ENCODE measurements around the gene BLVRB. TPM values are rescaled to one million over a fixed set of nuclear protein-coding genes. Genes with fewer than 3 reads are reported as not detected.

The BLVRB gene
- total RNA-seq, result 100 to 1,000 TPM in 4 of 5 donors, 10 to 100 TPM in 1; 54.3 to 561 (median 121) TPM
- 100 to 1,000 TPM; 247 to 492 (median 288) TPM for polyA plus RNA-seq
- long read RNA-seq, donor 1, transcript BLVRB-201 (5 exons, 873 nt), result major isoform, 28 of 31 reads
- long read RNA-seq, donor 1, partial matches to known transcripts, result 0 of 31 reads
- long read RNA-seq, donor 1, other reads (novel, unspliced or antisense), result 0 of 31 reads
- long read RNA-seq, donor 2, transcript BLVRB-201 (5 exons, 873 nt), result major isoform, 44 of 47 reads
- long read RNA-seq, donor 2, partial matches to known transcripts, result 0 of 47 reads
- long read RNA-seq, donor 2, other reads (novel, unspliced or antisense), result 0 of 47 reads
- long read RNA-seq, donor 3, transcript BLVRB-201 (5 exons, 873 nt), result major isoform, 41 of 54 reads
- long read RNA-seq, donor 3, partial matches to known transcripts, result 11 of 54 reads
- long read RNA-seq, donor 3, other reads (novel, unspliced or antisense), result 0 of 54 reads
- long read RNA-seq, donor 4, transcript BLVRB-201 (5 exons, 873 nt), result major isoform, 5 of 5 reads
- long read RNA-seq, donor 4, partial matches to known transcripts, result 0 of 5 reads
- long read RNA-seq, donor 4, other reads (novel, unspliced or antisense), result 0 of 5 reads
- long read RNA-seq, donor 5, transcript BLVRB-201 (5 exons, 873 nt), result major isoform, 49 of 56 reads
- long read RNA-seq, donor 5, partial matches to known transcripts, result 7 of 56 reads
- long read RNA-seq, donor 5, other reads (novel, unspliced or antisense), result 0 of 56 reads
- long read RNA-seq, donor 6, transcript BLVRB-201 (5 exons, 873 nt), result major isoform, 103 of 126 reads
- long read RNA-seq, donor 6, partial matches to known transcripts, result 18 of 126 reads
- long read RNA-seq, donor 6, other reads (novel, unspliced or antisense), result 0 of 126 reads
- long read RNA-seq, donor 7, transcript BLVRB-201 (5 exons, 873 nt), result major isoform, 76 of 96 reads
- long read RNA-seq, donor 7, partial matches to known transcripts, result 18 of 96 reads
- long read RNA-seq, donor 7, other reads (novel, unspliced or antisense), result 0 of 96 reads
- long read RNA-seq, donor 8, transcript BLVRB-201 (5 exons, 873 nt), result major isoform, 47 of 67 reads
- long read RNA-seq, donor 8, partial matches to known transcripts, result 18 of 67 reads
- long read RNA-seq, donor 8, other reads (novel, unspliced or antisense), result 0 of 67 reads
- long read RNA-seq, donor 9, transcript BLVRB-201 (5 exons, 873 nt), result major isoform, 49 of 73 reads
- long read RNA-seq, donor 9, partial matches to known transcripts, result 22 of 73 reads
- long read RNA-seq, donor 9, other reads (novel, unspliced or antisense), result 0 of 73 reads
- long read RNA-seq, donor 10, transcript BLVRB-201 (5 exons, 873 nt), result major isoform, 28 of 34 reads
- long read RNA-seq, donor 10, partial matches to known transcripts, result 6 of 34 reads
- long read RNA-seq, donor 10, other reads (novel, unspliced or antisense), result 0 of 34 reads

GRCh38 chr19:40465557-40466218 is at the start of gene BLVRB:
BLVRB (minus strand) TSS chr19:40465745; CDS start chr19:40465688, 57 bp downstream.
- Histone ChIP-seq H3K9me3 (no peaks in the 10 kb centered on the region), H3K27me3 (peaks cover 0 to 13% (median 4%) of the 10 kb centered on the region in 3 donors), H3K27ac (peak within 1 kb of the TSS; percentile 93 to 99 (median 96)), H3K4me1 (peaks cover 36 to 58% (median 49%) of the 10 kb centered on the region in 4 donors), H3K4me3 (peak within 1 kb of the TSS; percentile 60 to 83 (median 74)), H3K36me3 (peaks cover 0 to 5% (median 0%) of the 10 kb centered on the region in 4 donors)
- no peak for TF ChIP-seq EP300 (IDR thresholded peaks at IDR 0.05)
- peak; percentile 77 to 98 (median 96) for TF ChIP-seq POLR2AphosphoS5 (IDR thresholded peaks at IDR 0.05)
- no peak for TF ChIP-seq CTCF (IDR thresholded peaks at IDR 0.05)
- peak in 2 of 4 donors; percentile 58 to 81 for TF ChIP-seq POLR2A (IDR thresholded peaks at IDR 0.05)
- intact Hi-C loops (cut with DNase I; ENCODE audit: low total_unique reads), result no loop called here
- DNase-seq, result peak; percentile 100
- 0% methylated on average over 15 to 54 of the region's 54 CpGs for WGBS, 5 donors

GRCh38 chr19:40513741-40514315 is 48.3 kb upstream of the BLVRB start:
- H3K27ac ChIP-seq, result no peak overlapping the region
- no peak for TF ChIP-seq CTCF (IDR thresholded peaks at IDR 0.05)
- TF ChIP-seq POLR2AphosphoS5 (IDR thresholded peaks at IDR 0.05), result no peak
- no peak for TF ChIP-seq EP300 (IDR thresholded peaks at IDR 0.05)
- no peak for TF ChIP-seq POLR2A (IDR thresholded peaks at IDR 0.05)
- intact Hi-C loops (cut with DNase I; ENCODE audit: low total_unique reads), result no loop called here
- peaks cover 10 to 13% (median 12%) of the 10 kb centered on the region in 4 donors for H3K4me1 ChIP-seq
- peaks cover 4 to 61% (median 32%) of the 10 kb centered on the region in 3 donors for H3K27me3 ChIP-seq
- H3K9me3 ChIP-seq, result no peaks in the 10 kb centered on the region
- no peak overlapping the region for H3K4me3 ChIP-seq
- DNase-seq, result no peak
- WGBS, 5 donors, result 81 to 90% (median 88%) methylated on average over 4 of the region's 4 CpGs
- H3K36me3 ChIP-seq, result no peaks in the 10 kb centered on the region

GRCh38 chr19:40513345-40513678 is 47.8 kb upstream of the BLVRB start:
- peak overlapping the region in 1 of 4 donors; percentile 28 for H3K4me3 ChIP-seq

More at GRCh38 chr19:40513345-40513678, 47.8 kb upstream of the BLVRB start:
- Histone ChIP-seq H3K9me3 (no peaks in the 10 kb centered on the region), H3K27me3 (peaks cover 4 to 56% (median 32%) of the 10 kb centered on the region in 3 donors), H3K27ac (no peak overlapping the region), H3K36me3 (no peaks in the 10 kb centered on the region), H3K4me1 (peaks cover 10 to 13% (median 12%) of the 10 kb centered on the region in 4 donors)
- 58 to 83% (median 65%) methylated on average over 20 to 27 of the region's 27 CpGs for WGBS, 5 donors
- no peak for DNase-seq
- no peak for TF ChIP-seq POLR2AphosphoS5 (IDR thresholded peaks at IDR 0.05)
- TF ChIP-seq CTCF (IDR thresholded peaks at IDR 0.05), result no peak
- no peak for TF ChIP-seq POLR2A (IDR thresholded peaks at IDR 0.05)
- TF ChIP-seq EP300 (IDR thresholded peaks at IDR 0.05), result no peak
- intact Hi-C loops (cut with DNase I; ENCODE audit: low total_unique reads), result no loop called here
